Small intestine (tissue), 7 donors: ENCODE measurements around the gene GPR4. TPM values are rescaled to one million over a fixed set of nuclear protein-coding genes. Genes with fewer than 3 reads are reported as not detected.

ENCODE experiments used
- DNase-seq, 2 donors: peaks; one replicate each; pipeline versions ENCODE4 v3.0.0 to v3.0.0-alpha.2; 2013
- FAIRE-seq: peaks from 2 replicates; lab custom pipeline; 2012; peaks lifted over from hg19 to GRCh38; lab: Jason Lieb, UNC
- H3K27ac ChIP-seq, 3 donors: one replicate each; pipeline ENCODE4 v1.5.1; 2013; ENCODE audit warnings: low read length in 2 of 3, mild to moderate bottlenecking in 2 of 3, control low read depth in 1 of 3, inconsistent platforms in 1 of 3, low read depth in 1 of 3, moderate library complexity in 1 of 3
- H3K27me3 ChIP-seq, 3 donors: one replicate each; pipeline ENCODE4 v1.6.1; 2013; ENCODE audit warnings: low read length in 3 of 3, inconsistent platforms in 1 of 3; ENCODE audit not compliant: control insufficient read depth in 3 of 3, insufficient read depth in 3 of 3
- H3K36me3 ChIP-seq, 3 donors: one replicate each; pipeline ENCODE4 v1.6.1; 2013; ENCODE audit warnings: low read length in 3 of 3, inconsistent platforms in 1 of 3, low read depth in 1 of 3, mild to moderate bottlenecking in 1 of 3, moderate library complexity in 1 of 3; ENCODE audit not compliant: control insufficient read depth in 3 of 3, insufficient read depth in 2 of 3
- H3K4me1 ChIP-seq, 3 donors: one replicate each; pipeline ENCODE4 v1.6.1; 2013; ENCODE audit warnings: low read length in 2 of 3, inconsistent platforms in 1 of 3, low read depth in 1 of 3, mild to moderate bottlenecking in 1 of 3, moderate library complexity in 1 of 3; ENCODE audit not compliant: control insufficient read depth in 3 of 3, insufficient read depth in 2 of 3
- H3K4me3 ChIP-seq, 3 donors: one replicate each; pipeline ENCODE4 v1.5.1; 2013; ENCODE audit warnings: low read length in 3 of 3, control low read depth in 1 of 3, inconsistent platforms in 1 of 3, low read depth in 1 of 3, mild to moderate bottlenecking in 1 of 3, moderate library complexity in 1 of 3
- H3K9me3 ChIP-seq, 2 donors: one replicate each; pipeline ENCODE4 v1.6.1; 2013; ENCODE audit warnings: low read depth in 1 of 2, low read length in 1 of 2; ENCODE audit not compliant: control insufficient read depth in 2 of 2, insufficient read depth in 1 of 2
- WGBS, 3 donors: extraction: QIAGEN DNeasy Blood & Tissue Kit; methylation state at CpG; one replicate each; pipeline ENCODE4 v1.1.7; 2013; 5-methylcytosine and 5-hydroxymethylcytosine counted together
- polyA plus RNA-seq, 4 donors: library from polyadenylated mRNA; stranded (reverse) in 3 of 4; unstranded in 1 of 4; fragments of 200-250 nt in 3 of 4; fragments of 120-200 nt in 1 of 4; gene quantifications; one replicate each; pipeline versions ENCODE4 v1.2.1 to v1.2.3, GENCODE V29; 2013
- donor health status: healthy with polysubstance abuse.
- donor health status: control.
- donor health status: control.
- donor health status: Bipolar disorder and iron deficiency.
- donor health status: healthy.

Gene GPR4
- polyA plus RNA-seq, 4 donors = 0.22 to 3.8 (median 0.51) TPM

DNA sequence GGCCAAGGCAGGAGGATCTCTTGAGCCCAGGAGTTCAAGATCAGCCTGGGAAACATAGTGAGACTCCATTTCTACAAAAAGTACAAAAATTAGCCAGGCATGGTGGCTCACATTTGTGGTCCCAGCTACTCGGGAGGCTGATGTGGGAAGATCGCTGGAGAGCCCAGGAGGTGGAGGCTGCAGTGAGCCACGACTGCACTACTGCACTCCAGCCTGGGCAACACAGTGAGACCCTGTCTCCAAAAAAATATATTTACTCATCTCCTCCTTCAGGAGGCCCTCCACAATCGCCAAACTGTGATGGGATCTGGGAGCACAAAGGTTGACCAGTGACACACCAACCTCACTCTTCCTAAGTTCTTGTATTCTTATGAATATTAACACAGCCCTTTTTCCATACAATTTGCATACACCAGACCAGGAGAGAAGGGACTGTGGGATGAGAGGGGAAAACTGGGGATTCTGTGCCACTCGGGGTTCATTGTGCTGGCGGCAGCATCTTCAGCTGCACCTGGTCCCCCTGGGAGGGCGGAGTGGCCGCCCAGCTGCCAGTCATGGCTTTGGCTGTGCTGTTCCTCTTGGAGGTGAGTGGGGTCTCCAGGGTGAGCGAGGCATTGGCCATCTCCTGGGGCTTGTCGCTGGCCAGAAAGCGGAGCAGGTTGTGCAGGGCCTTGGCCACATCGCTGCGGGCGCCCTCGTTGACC is 11.6 kb downstream of the GPR4 start:
- 51 to 64% (median 59%) methylated on average over 15 of the region's 15 CpGs for WGBS, 3 donors
- no peak for FAIRE-seq
- peaks cover 0 to 36% (median 0%) of the 10 kb centered on the region in 3 donors for H3K27me3 ChIP-seq

DNA sequence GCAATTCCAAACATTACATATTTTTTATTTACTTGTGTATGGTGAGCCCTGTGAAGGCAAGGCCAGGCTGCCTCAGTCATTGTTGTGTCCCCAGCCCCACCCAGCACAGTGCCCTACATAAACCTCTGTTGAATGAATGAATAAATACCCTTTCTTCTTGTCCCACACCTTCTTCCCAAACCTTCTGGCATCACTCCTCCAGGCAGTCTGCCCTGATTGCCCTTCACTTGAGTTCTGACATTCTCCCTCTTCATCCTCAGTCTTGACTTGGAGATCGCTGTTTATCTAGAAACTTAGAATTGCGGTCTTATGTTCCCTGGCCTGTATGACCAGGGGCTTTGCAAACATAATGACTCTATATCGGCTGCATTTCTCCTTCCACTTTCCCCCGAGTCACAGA is 12.2 kb downstream of the GPR4 start:
- no peaks in the 10 kb centered on the region for H3K36me3 ChIP-seq
- no peak overlapping the region for H3K27ac ChIP-seq
- FAIRE-seq (no peak), DNase-seq (no peak)
- 81 to 86% (median 82%) methylated on average over 4 of the region's 4 CpGs for WGBS, 3 donors
- H3K27me3 ChIP-seq = peaks cover 0 to 33% (median 0%) of the 10 kb centered on the region in 3 donors
- no peak overlapping the region for H3K4me3 ChIP-seq
- H3K4me1 ChIP-seq = peaks cover 0 to 5% (median 0%) of the 10 kb centered on the region in 3 donors
- H3K9me3 ChIP-seq = no peaks in the 10 kb centered on the region

More for the DNA sequence above, 11.6 kb downstream of the GPR4 start:
- no peak overlapping the region for H3K4me3 ChIP-seq
- no peak overlapping the region for H3K27ac ChIP-seq
- DNase-seq = no peak
- no peaks in the 10 kb centered on the region for H3K9me3 ChIP-seq
- no peaks in the 10 kb centered on the region for H3K36me3 ChIP-seq
- H3K4me1 ChIP-seq = peaks cover 0 to under 1% (median 0%) of the 10 kb centered on the region in 3 donors

DNA sequence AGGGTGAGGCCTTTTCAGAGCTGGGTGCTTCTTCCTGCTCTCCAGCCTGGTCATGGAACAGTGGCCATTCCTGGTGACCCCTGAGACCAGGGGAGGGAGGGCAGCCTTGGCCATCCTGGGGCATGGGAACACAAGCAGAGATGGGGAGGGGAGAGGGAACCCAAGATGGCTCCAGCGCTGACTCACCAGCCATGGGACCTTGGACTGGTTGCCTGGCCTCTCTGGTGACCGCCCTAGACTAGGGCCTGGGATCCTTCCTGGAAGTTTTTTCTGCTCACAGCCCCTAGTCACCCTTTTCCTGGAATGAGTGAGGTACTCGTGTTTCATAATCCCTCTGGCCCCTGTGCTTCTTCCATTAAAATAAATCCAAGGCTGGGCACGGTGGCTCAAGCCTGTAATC is 14.1 kb downstream of the GPR4 start:
- DNase-seq (peak; percentile 40 to 60), FAIRE-seq (no peak)
- WGBS, 3 donors = 52 to 66% (median 58%) methylated on average over 4 of the region's 4 CpGs

DNA sequence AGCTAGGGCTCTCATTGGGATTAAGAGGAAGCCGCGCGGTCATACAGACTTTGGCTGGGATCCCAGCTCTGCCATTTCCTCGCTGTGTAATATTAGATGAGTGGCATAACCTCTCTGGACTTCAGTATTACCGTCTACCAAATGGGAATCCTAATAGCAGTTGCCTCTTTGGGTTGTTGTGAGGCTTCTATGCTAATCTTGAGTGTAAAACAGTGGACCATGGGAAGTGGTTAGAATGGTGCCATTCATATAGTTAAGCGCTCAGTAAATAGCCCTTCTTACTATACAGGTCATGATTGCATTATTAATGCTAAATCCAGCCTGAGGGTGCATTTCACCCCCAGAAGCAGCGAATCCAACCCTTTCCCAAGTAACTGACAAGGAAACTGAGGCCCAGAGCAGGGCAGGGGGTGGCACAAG is 16.8 kb downstream of the GPR4 start:
- DNase-seq (no peak), FAIRE-seq (no peak)
- peak overlapping the region; percentile 8 to 78 (median 50) for H3K4me3 ChIP-seq
- WGBS, 3 donors = 21 to 27% (median 26%) methylated on average over 7 of the region's 7 CpGs
- H3K27me3 ChIP-seq = peaks cover 0 to 5% (median 0%) of the 10 kb centered on the region in 3 donors
- H3K27ac ChIP-seq = peak overlapping the region; percentile 84 to 98 (median 97)
- H3K36me3 ChIP-seq = peaks cover 2 to 14% (median 2%) of the 10 kb centered on the region in 3 donors
- H3K9me3 ChIP-seq = no peaks in the 10 kb centered on the region
- H3K4me1 ChIP-seq = peaks cover 0 to 5% (median 0%) of the 10 kb centered on the region in 3 donors

More for the DNA sequence above, 14.1 kb downstream of the GPR4 start:
- Histone ChIP-seq H3K27me3 (peaks cover 0 to 32% (median 0%) of the 10 kb centered on the region in 3 donors), H3K4me1 (peaks cover 0 to 5% (median 0%) of the 10 kb centered on the region in 3 donors), H3K4me3 (no peak overlapping the region), H3K27ac (no peak overlapping the region), H3K9me3 (no peaks in the 10 kb centered on the region), H3K36me3 (no peaks in the 10 kb centered on the region)

DNA sequence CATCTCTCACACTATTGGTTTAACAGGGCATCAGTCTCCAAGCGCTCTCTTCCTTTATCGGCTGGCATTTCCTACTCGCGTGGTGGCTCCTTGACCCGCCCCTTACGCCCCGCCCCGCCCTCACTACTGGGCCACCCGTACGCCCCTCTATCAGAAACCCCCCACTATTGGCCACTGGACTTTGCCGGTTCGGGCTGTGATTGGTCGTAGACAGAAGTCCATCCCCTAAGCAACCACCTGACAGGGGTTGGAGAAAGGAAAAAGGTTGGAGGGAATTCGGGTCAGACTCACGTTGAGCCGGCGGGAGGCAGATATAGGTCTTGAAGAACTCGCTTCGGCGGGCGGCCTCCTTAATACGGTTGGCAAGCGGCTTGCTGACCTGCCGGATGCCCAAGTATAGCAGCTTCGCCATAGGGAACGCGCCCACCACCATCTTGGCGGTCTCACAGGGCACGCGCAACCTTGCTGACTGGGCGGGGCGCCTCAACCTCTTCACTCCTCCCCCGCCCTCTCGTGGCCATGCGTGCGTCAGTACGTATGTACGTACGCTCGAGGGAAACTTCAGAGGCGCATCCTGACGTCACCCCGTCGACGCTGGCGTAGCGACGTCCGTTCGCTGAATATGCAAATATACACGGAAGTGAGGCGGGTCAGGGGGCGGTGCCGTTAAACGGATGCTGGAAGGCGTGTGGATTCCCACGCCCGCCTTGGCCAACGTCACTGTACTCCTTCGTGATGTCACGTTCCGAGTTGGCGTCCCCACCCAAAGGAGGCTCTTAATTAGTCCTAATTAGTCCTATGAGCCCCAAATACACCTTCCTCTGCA is 17.5 kb downstream of the GPR4 start, which contains the start of gene OPA3:
Gene OPA3 (minus strand): TSS at position 471 of the 826 bp plus-strand sequence. CDS start 38 bp downstream, at position 433.
- DNase-seq (peak; percentile 100), FAIRE-seq (no peak)
- Histone ChIP-seq H3K36me3 (peaks cover 2 to 14% (median 2%) of the 10 kb centered on the region in 3 donors), H3K4me3 (peak within 1 kb of the TSS; percentile 26 to 78 (median 60)), H3K9me3 (no peaks in the 10 kb centered on the region), H3K4me1 (peaks cover 0 to 5% (median 0%) of the 10 kb centered on the region in 3 donors), H3K27ac (peak within 1 kb of the TSS; percentile 88 to 98 (median 97)), H3K27me3 (no peaks in the 10 kb centered on the region)
- 0% methylated on average over 63 of the region's 63 CpGs for WGBS, 3 donors

DNA sequence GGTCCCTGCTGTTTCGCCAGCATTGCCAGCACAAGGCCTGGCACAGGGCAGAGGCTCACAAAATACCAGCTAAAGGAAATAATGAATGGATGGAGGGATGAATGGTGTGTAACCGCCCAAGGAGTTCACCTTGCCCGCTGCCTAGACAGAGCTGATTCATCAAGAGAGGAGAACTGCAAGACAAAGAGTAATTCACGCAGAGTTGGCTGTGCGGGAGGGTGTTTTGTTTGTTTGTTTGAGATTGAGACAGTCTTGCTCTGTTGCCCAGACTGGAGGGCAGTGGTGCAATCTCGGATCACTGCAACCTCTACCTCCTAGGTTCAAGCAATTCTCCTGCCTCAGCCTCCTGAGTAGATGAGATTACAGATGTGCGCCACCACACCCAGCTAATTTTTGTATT is 20.4 kb downstream of the GPR4 start:
- Histone ChIP-seq H3K36me3 (peaks cover 2 to 14% (median 2%) of the 10 kb centered on the region in 3 donors), H3K27ac (no peak overlapping the region), H3K9me3 (no peaks in the 10 kb centered on the region), H3K4me1 (peaks cover 0 to 19% (median under 1%) of the 10 kb centered on the region in 3 donors), H3K27me3 (no peaks in the 10 kb centered on the region), H3K4me3 (no peak overlapping the region)
- no peak for DNase-seq
- FAIRE-seq = no peak
- WGBS, 3 donors = 90 to 93% (median 92%) methylated on average over 7 of the region's 7 CpGs

DNA sequence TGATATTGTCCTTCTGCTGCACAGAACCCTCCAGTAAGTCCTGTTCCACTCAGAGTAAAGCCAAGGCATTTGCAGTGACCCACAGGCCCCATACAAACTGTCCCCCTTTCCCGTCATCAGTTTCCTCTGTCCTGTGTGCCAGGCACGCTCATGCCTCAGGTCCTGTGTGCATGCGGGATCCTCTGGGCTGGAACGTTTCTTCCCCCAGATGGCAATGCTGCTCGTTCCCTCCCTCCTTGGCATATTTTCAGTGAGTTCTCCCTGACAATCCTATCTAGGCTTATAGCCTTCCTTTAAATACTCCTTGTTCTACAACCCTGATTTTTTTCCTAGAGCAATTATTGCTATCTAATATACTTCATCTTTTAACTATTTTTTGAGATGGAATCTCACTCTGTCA is 23.2 kb downstream of the GPR4 start:
- Histone ChIP-seq H3K36me3 (peaks cover 2 to 20% (median 2%) of the 10 kb centered on the region in 3 donors), H3K4me1 (peaks cover 0 to 16% (median 1%) of the 10 kb centered on the region in 3 donors), H3K9me3 (no peaks in the 10 kb centered on the region), H3K4me3 (no peak overlapping the region), H3K27ac (no peak overlapping the region), H3K27me3 (no peaks in the 10 kb centered on the region)
- WGBS, 3 donors = 75 to 92% (median 80%) methylated on average over 5 of the region's 5 CpGs
- FAIRE-seq (no peak), DNase-seq (no peak)
